HTERT RPE-1 (cell line): ENCODE data around the gene RAPSN.

Experiments used
- in situ Hi-C: fragments of 300-500 bp; cut with MboI; formaldehyde crosslinking; loops from 4 replicates; pipeline ENCODE4 v1.14.3; 2020; ENCODE audit warnings: low sequenced_read_pairs

The RAPSN gene

GRCh38 chr11:47409440-47410369, 39.2 kb downstream of the RAPSN start:
- in situ Hi-C loops, result no loop called here

GRCh38 chr11:47408598-47409439, 40.1 kb downstream of the RAPSN start:
- in situ Hi-C loops, result no loop called here

- in situ Hi-C loops, result no loop called here
These were observed 41.0 kb downstream of the RAPSN start, which contains the start of gene SLC39A13 for GRCh38 chr11:47407746-47408590. TSS of gene SLC39A13 (plus strand) at chr11:47408590. CDS start at chr11:47410095, 1,505 bp downstream.

GRCh38 chr11:47406896-47407745, 41.8 kb downstream of the RAPSN start:
- in situ Hi-C loops, result no loop called here

- in situ Hi-C loops, result no loop called here
These were observed 45.4 kb downstream of the RAPSN start for GRCh38 chr11:47403571-47403970.

GRCh38 chr11:47403135-47403534, 45.8 kb downstream of the RAPSN start:
- in situ Hi-C loops, result no loop called here

- in situ Hi-C loops, result no loop called here
These were observed 48.1 kb downstream of the RAPSN start for GRCh38 chr11:47400768-47401279.

GRCh38 chr11:47399860-47400767, 48.8 kb downstream of the RAPSN start:
- in situ Hi-C loops, result no loop called here

- in situ Hi-C loops, result no loop called here
These were observed 50.4 kb downstream of the RAPSN start for GRCh38 chr11:47398551-47398950.

GRCh38 chr11:47398011-47398410, 50.9 kb downstream of the RAPSN start:
- in situ Hi-C loops, result no loop called here

GRCh38 chr11:47396049-47396320, 53.0 kb downstream of the RAPSN start:
- in situ Hi-C loops, result no loop called here

GRCh38 chr11:47395223-47396048, 53.5 kb downstream of the RAPSN start:
- in situ Hi-C loops, result no loop called here

- in situ Hi-C loops, result no loop called here
These were observed 54.4 kb downstream of the RAPSN start for GRCh38 chr11:47394322-47395222.

- in situ Hi-C loops, result no loop called here
These were observed 55.0 kb downstream of the RAPSN start for GRCh38 chr11:47394050-47394321.

- in situ Hi-C loops, result no loop called here
These were observed 55.5 kb downstream of the RAPSN start for GRCh38 chr11:47393163-47394049.

- in situ Hi-C loops, result no loop called here
These were observed 56.3 kb downstream of the RAPSN start for GRCh38 chr11:47392546-47393162.
